ENCODE measurements around the gene MTPN.

MTPN gene

DNA sequence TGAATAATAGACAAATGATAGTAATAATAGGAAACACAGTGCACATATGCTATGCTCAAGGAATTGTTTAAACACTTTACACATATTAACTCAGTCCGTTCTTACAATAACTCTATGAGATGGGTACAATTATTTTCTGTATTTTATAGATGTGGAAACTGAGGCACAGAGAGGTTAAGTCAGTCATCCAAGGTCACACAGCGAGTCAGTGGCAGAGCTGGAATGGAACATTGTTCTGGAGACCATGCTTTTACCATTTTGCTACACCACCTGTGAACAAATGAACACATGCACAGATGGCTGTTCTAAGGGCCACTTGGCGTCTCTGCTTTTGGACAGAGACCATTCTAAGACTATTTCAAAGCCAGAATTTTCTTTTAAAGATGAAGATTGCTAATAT, 26.9 kb upstream of the MTPN start:
- Mint-ChIP-seq H3K4me1 (no peaks in the 10 kb centered on the region), H3K27me3 (ENCODE audit: low read depth) (no peaks in the 10 kb centered on the region), H3K9me3 (no peaks in the 10 kb centered on the region), H3K27ac (no peak overlapping the region), H3K36me3 (ENCODE audit: low read depth) (no peaks in the 10 kb centered on the region), H3K4me3 (no peak overlapping the region)
- TF ChIP-seq, protein P1, sequence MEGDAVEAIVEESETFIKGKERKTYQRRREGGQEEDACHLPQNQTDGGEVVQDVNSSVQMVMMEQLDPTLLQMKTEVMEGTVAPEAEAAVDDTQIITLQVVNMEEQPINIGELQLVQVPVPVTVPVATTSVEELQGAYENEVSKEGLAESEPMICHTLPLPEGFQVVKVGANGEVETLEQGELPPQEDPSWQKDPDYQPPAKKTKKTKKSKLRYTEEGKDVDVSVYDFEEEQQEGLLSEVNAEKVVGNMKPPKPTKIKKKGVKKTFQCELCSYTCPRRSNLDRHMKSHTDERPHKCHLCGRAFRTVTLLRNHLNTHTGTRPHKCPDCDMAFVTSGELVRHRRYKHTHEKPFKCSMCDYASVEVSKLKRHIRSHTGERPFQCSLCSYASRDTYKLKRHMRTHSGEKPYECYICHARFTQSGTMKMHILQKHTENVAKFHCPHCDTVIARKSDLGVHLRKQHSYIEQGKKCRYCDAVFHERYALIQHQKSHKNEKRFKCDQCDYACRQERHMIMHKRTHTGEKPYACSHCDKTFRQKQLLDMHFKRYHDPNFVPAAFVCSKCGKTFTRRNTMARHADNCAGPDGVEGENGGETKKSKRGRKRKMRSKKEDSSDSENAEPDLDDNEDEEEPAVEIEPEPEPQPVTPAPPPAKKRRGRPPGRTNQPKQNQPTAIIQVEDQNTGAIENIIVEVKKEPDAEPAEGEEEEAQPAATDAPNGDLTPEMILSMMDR (IDR thresholded peaks at IDR 0.05; ENCODE audit: unreplicated experiment in 3 of 3), result no peak

DNA sequence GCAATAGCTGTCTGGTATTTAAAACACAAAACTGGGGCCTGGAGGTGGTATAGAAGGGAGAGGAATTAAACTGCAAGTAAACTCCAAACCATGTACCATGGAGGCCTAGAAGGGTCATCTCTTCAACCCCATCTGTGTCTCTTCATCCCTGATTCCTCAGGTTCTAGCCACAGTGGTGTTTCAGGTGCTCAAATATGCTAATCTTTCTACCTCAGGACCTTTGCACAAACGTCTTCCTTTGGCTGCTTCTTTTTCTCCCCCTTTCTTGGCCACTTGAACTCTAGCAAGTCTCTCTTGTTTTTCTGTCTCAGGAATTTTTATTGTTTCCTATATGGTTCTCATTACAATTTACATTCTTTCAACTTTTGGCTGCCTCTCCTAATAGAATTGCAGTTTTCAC, 25.6 kb upstream of the MTPN start:
- TF ChIP-seq, protein P1 (IDR thresholded peaks at IDR 0.05; ENCODE audit: unreplicated experiment in 3 of 3), result no peak
- Mint-ChIP-seq H3K9me3 (no peaks in the 10 kb centered on the region), H3K4me3 (no peak overlapping the region), H3K27me3 (ENCODE audit: low read depth) (no peaks in the 10 kb centered on the region), H3K4me1 (no peaks in the 10 kb centered on the region), H3K27ac (no peak overlapping the region), H3K36me3 (ENCODE audit: low read depth) (no peaks in the 10 kb centered on the region)

DNA sequence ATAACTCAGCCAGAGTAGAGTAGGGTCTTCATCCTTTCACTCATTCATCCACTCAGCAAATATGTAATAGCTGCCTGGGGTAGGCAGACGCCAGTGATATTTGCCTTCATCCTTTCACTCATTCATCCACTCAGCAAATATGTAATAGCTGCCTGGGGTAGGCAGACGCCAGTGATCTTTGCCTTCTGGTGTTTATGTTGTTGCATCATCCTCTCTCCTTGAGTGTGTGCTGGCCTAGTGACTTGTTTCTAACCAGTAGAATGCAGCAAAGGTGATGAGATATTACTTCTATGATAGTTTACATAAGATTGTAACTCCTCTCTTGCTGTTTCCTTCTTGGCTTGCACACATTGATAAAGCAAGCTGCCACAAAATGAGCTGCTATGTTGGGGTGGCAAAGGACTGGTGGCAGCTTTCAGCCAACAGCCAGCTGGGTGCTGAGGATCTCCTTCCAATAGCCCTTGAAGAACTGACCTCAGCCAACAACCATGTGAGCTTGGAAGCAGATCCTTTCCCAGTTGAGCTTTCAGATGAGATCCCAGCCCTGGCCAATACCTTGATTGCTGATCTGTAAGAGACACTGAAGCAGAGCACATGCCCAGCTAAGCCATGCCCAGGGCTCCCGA, 23.2 kb upstream of the MTPN start:
- Mint-ChIP-seq H3K4me3 (no peak overlapping the region), H3K27ac (no peak overlapping the region), H3K27me3 (ENCODE audit: low read depth) (no peaks in the 10 kb centered on the region), H3K36me3 (ENCODE audit: low read depth) (no peaks in the 10 kb centered on the region), H3K9me3 (no peaks in the 10 kb centered on the region), H3K4me1 (no peaks in the 10 kb centered on the region)
- TF ChIP-seq, protein P1 (IDR thresholded peaks at IDR 0.05; ENCODE audit: unreplicated experiment in 3 of 3), result no peak

DNA sequence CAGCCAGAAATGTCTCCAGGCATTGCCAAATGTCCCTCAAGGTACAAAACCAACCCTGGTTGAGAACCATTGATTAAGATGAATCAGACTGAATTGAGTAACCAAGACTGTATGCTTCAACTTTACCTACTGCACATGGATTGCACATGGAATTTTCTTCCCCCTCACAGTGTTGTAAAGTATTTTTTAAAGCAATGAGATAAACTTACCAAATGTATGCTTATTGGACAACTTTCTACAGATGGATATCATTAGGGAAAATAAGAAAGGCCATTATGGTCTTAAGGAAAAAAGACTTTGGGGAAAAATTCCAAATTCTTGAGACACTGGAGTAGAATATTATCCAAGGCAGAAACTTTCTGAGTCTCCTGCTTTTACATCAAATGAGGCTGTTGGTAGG, 20.9 kb upstream of the MTPN start:
- TF ChIP-seq, protein P1 (IDR thresholded peaks at IDR 0.05; ENCODE audit: unreplicated experiment in 3 of 3), result no peak
- H3K9me3 Mint-ChIP-seq, result no peaks in the 10 kb centered on the region
- H3K4me1 Mint-ChIP-seq, result no peaks in the 10 kb centered on the region
- H3K27me3 Mint-ChIP-seq (ENCODE audit: low read depth), result no peaks in the 10 kb centered on the region
- H3K36me3 Mint-ChIP-seq (ENCODE audit: low read depth), result no peaks in the 10 kb centered on the region
- no peak overlapping the region for H3K4me3 Mint-ChIP-seq
- no peak overlapping the region for H3K27ac Mint-ChIP-seq

DNA sequence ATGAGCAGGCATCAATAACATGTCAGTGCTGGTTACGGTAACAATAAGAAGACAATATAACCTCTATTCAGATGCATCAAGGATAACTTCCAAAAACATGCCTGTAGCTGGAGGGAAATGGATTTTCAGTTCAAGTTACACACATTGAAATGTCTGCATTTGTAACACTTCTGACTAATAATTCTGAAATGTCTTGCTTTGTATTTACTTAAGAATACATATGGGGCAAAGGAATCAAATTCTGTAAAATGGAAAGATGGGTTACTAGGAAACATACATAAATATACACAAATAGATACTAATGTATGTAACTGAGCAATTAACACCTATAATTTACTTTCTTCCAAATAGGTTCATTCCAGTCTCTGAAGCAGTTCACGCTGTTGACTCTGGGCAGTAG, 18.6 kb upstream of the MTPN start:
- H3K27me3 Mint-ChIP-seq (ENCODE audit: low read depth), result no peaks in the 10 kb centered on the region

More for the DNA sequence above, 18.6 kb upstream of the MTPN start:
- no peaks in the 10 kb centered on the region for H3K9me3 Mint-ChIP-seq
- TF ChIP-seq, protein P1 (IDR thresholded peaks at IDR 0.05; ENCODE audit: unreplicated experiment in 3 of 3), result no peak
- no peaks in the 10 kb centered on the region for H3K4me1 Mint-ChIP-seq
- no peak overlapping the region for H3K4me3 Mint-ChIP-seq
- H3K27ac Mint-ChIP-seq, result no peak overlapping the region
- no peaks in the 10 kb centered on the region for H3K36me3 Mint-ChIP-seq (ENCODE audit: low read depth)

Data from nephron (organoid).